Mesendoderm (in vitro differentiated cells): ENCODE results near the gene ADRA2C.

ENCODE experiments used
- DNase-seq: peaks from one replicate; pipeline ENCODE4 v3.0.0; 2013
- H2AK5ac ChIP-seq: 2 replicates; pipeline ENCODE4 v1.6.1; 2013; ENCODE audit warnings: low read length, inconsistent platforms
- H2BK120ac ChIP-seq: 2 replicates; pipeline ENCODE4 v1.6.1; 2013; ENCODE audit warnings: low read depth, mild to moderate bottlenecking, low read length, moderate library complexity, mixed read lengths
- H2BK15ac ChIP-seq: replicated peaks from 2 replicates; pipeline ENCODE4 v1.6.1; 2013; ENCODE audit warnings: low read depth, mild to moderate bottlenecking, moderate library complexity
- H2BK5ac ChIP-seq: 2 replicates; pipeline ENCODE4 v1.6.1; 2013; ENCODE audit warnings: low read length, inconsistent platforms
- H3K18ac ChIP-seq: 2 replicates; pipeline ENCODE4 v1.6.1; 2013; ENCODE audit warnings: mild to moderate bottlenecking, low read length, mixed read lengths
- H3K23ac ChIP-seq: one replicate; pipeline ENCODE4 v1.6.1; 2013; ENCODE audit warnings: low read length
- H3K27ac ChIP-seq: 2 replicates; pipeline ENCODE4 v1.5.1; 2013; ENCODE audit warnings: low read depth, mild to moderate bottlenecking, inconsistent platforms, low read length, moderate library complexity
- H3K27me3 ChIP-seq: 2 replicates; pipeline ENCODE4 v1.6.1; 2013; ENCODE audit warnings: low read length, control low read depth, mild to moderate bottlenecking, inconsistent platforms; ENCODE audit not compliant: insufficient read depth, poor library complexity
- H3K36me3 ChIP-seq: 2 replicates; pipeline ENCODE4 v1.6.1; 2013; ENCODE audit warnings: low read length, inconsistent platforms; ENCODE audit not compliant: control insufficient read depth, insufficient read depth
- H3K4ac ChIP-seq: one replicate; pipeline ENCODE4 v1.6.1; 2013; ENCODE audit warnings: low read depth, mild to moderate bottlenecking, low read length, moderate library complexity
- H3K4me1 ChIP-seq: 2 replicates; pipeline ENCODE4 v1.6.1; 2013; ENCODE audit warnings: low read depth, low read length, inconsistent platforms; ENCODE audit not compliant: control insufficient read depth
- H3K4me2 ChIP-seq: 2 replicates; pipeline ENCODE4 v1.6.1; 2013; ENCODE audit warnings: low read length
- H3K4me3 ChIP-seq: 2 replicates; pipeline ENCODE4 v1.5.1; 2013; ENCODE audit warnings: mild to moderate bottlenecking, low read length
- H3K56ac ChIP-seq: one replicate; pipeline ENCODE4 v1.6.1; 2013; ENCODE audit warnings: low read length
- H3K79me1 ChIP-seq: 2 replicates; pipeline ENCODE4 v1.6.1; 2013; ENCODE audit warnings: low read length, inconsistent platforms
- H3K79me2 ChIP-seq: 2 replicates; pipeline ENCODE4 v1.6.1; 2013; ENCODE audit warnings: mild to moderate bottlenecking, low read length; ENCODE audit not compliant: control insufficient read depth, insufficient read depth
- H3K9ac ChIP-seq: 2 replicates; pipeline ENCODE4 v1.6.1; 2013; ENCODE audit warnings: low read length, inconsistent platforms
- H4K5ac ChIP-seq: one replicate; pipeline ENCODE4 v1.6.1; 2013; ENCODE audit warnings: low read length
- H4K8ac ChIP-seq: one replicate; pipeline ENCODE4 v1.6.1; 2013; ENCODE audit warnings: low read depth, mild to moderate bottlenecking, control low read depth, low read length, moderate library complexity
- WGBS: extraction: QIAGEN DNeasy Blood & Tissue Kit; methylation state at CpG from one replicate; pipeline ENCODE4 v1.1.7; 2013; ENCODE audit warnings: low lambda C conversion rate, missing lambda C conversion rate; ENCODE audit not compliant: insufficient coverage; ENCODE audit errors: extremely low coverage; 5-methylcytosine and 5-hydroxymethylcytosine counted together

Gene ADRA2C

DNA sequence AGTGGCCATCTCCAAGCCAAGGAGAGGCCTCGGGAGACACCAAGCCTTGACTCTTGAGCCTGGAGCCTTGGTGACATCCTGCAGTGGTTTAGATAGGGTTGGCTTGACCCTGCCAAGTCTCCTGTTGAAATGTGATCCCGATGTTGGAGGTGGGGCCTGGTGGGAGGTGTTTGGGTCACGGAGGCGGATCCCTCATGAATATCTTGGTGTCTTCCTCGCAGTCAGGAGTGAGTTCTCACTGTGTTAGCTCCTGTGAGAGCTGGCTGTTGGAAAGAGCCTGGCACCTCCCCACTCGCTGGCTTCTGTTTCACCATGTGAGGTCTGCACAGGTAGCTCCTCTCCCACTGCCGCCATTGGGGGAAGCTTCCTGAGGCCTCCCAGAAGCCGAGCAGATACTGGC lies 38.8 kb downstream of the ADRA2C start:
- H3K27me3 ChIP-seq = no peaks in the 10 kb centered on the region
- no peak overlapping the region for H4K5ac ChIP-seq
- no peak overlapping the region for H3K4me2 ChIP-seq
- H2BK15ac ChIP-seq = no peak overlapping the region
- no peaks in the 10 kb centered on the region for H3K79me1 ChIP-seq
- no peaks in the 10 kb centered on the region for H3K36me3 ChIP-seq
- no peaks in the 10 kb centered on the region for H3K79me2 ChIP-seq
- peak; percentile 65 for DNase-seq
- H2AK5ac ChIP-seq = no peak overlapping the region
- H3K4ac ChIP-seq = no peak overlapping the region
- no peak overlapping the region for H4K8ac ChIP-seq
- H2BK120ac ChIP-seq = no peak overlapping the region
- no peak overlapping the region for H3K23ac ChIP-seq
- no peak overlapping the region for H2BK5ac ChIP-seq
- H3K4me1 ChIP-seq = peaks cover 2% of the 10 kb centered on the region
- H3K18ac ChIP-seq = no peak overlapping the region
- no CpG with 5 or more reads among the region's 8 CpGs for WGBS
- H3K56ac ChIP-seq = no peak overlapping the region
- H3K9ac ChIP-seq = no peak overlapping the region
- no peak overlapping the region for H3K27ac ChIP-seq
- H3K4me3 ChIP-seq = no peak overlapping the region

DNA sequence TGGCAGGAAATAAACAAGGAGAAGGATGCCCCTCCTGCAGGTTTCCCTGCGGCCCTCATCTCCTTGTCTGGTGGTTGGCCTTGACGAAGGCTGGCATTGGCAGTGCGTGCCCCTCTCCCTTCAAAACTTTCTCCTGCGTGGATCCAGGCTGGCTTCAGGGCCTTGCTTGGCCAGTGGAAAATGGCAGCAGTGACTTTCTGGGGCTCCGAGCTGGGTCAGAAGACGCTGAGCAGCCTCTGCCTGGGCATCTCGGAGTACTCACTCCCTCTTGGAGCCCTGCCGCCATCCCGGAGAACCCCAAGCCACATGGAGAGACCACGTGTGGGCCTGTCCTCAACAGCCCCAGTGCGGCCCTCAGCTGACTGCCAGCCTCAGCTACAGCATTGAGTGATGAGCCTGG lies 39.5 kb downstream of the ADRA2C start:
- H3K79me1 ChIP-seq = no peaks in the 10 kb centered on the region

DNA sequence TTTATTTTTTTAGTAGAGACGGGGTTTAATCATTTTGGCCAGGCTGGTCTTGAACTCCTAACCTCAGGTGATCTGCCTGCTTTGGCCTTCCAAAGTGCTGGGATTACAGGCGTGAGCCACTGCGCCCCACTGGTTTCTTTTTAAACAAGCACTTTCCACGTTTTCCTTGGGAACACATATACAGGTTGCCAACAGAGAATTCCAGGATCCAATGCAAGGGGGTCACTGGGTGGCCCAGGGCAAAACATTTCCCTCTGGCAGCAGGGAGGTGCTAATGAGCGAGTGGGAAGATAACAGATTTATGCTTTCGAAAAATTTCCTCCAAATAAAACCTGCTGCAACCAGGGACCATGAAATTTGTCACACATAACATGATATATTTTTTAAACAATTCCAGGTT lies 41.1 kb downstream of the ADRA2C start:
- Histone ChIP-seq H3K9ac (no peak overlapping the region), H3K27ac (no peak overlapping the region), H4K5ac (no peak overlapping the region), H2BK15ac (no peak overlapping the region), H3K27me3 (no peaks in the 10 kb centered on the region), H3K4ac (no peak overlapping the region), H3K4me2 (no peak overlapping the region), H3K18ac (no peak overlapping the region), H3K56ac (no peak overlapping the region), H3K23ac (no peak overlapping the region), H4K8ac (no peak overlapping the region), H2BK5ac (no peak overlapping the region), H3K79me2 (no peaks in the 10 kb centered on the region), H3K4me1 (peaks cover 2% of the 10 kb centered on the region), H2BK120ac (no peak overlapping the region), H3K36me3 (no peaks in the 10 kb centered on the region), H3K4me3 (no peak overlapping the region), H3K79me1 (no peaks in the 10 kb centered on the region), H2AK5ac (no peak overlapping the region)
- DNase-seq = peak; percentile 59
- no CpG with 5 or more reads among the region's 6 CpGs for WGBS

More for the DNA sequence above, 39.5 kb downstream of the ADRA2C start:
- H3K27me3 ChIP-seq = no peaks in the 10 kb centered on the region
- DNase-seq = no peak
- WGBS = no CpG with 5 or more reads among the region's 11 CpGs
- H3K4me2 ChIP-seq = no peak overlapping the region
- no peak overlapping the region for H2AK5ac ChIP-seq
- no peak overlapping the region for H3K9ac ChIP-seq
- no peak overlapping the region for H3K23ac ChIP-seq
- peaks cover 2% of the 10 kb centered on the region for H3K4me1 ChIP-seq
- no peak overlapping the region for H4K8ac ChIP-seq
- no peaks in the 10 kb centered on the region for H3K79me2 ChIP-seq
- H3K56ac ChIP-seq = no peak overlapping the region
- no peak overlapping the region for H3K18ac ChIP-seq
- H2BK5ac ChIP-seq = no peak overlapping the region
- H4K5ac ChIP-seq = no peak overlapping the region
- H2BK120ac ChIP-seq = no peak overlapping the region
- no peak overlapping the region for H3K27ac ChIP-seq
- H3K4me3 ChIP-seq = no peak overlapping the region
- H3K4ac ChIP-seq = no peak overlapping the region
- H2BK15ac ChIP-seq = no peak overlapping the region
- H3K36me3 ChIP-seq = no peaks in the 10 kb centered on the region

DNA sequence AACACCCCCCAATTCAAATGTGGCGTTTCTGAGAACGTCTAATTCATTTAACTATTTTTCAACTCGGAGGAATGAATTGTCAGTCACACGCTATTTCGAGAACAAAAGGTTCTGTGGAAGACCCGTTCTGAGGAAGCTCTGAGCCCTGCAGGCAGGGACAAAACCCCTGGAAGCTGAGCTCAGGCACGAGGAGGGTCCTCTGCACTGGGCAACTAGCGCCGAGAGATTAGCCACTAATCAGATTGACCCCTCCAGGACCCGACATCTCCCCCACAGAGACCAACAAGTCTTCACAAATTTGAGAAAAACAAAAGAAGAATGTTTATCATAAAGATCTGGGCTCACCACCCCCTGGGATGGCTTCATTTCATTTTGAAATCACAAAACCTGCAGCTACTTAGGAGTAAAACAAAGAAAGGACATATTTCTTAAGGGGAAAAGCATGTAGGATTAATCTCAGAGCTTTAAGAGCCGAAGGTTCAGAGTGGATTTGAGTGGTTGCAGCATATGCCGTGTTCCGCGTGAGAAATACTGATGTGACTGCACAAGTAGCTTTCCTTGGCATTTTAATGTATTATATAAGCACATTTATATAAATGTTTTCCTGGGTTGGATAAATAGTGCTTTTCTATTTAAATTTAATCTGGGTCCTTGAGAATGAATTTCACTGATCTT lies 41.8 kb downstream of the ADRA2C start:
- no peak overlapping the region for H3K27ac ChIP-seq
- H2AK5ac ChIP-seq = no peak overlapping the region
- H3K79me1 ChIP-seq = no peaks in the 10 kb centered on the region
- no CpG with 5 or more reads among the region's 14 CpGs for WGBS
- no peak overlapping the region for H4K8ac ChIP-seq
- H3K4me1 ChIP-seq = peaks cover 2% of the 10 kb centered on the region
- no peak overlapping the region for H3K4ac ChIP-seq
- H3K56ac ChIP-seq = no peak overlapping the region
- H3K36me3 ChIP-seq = no peaks in the 10 kb centered on the region
- H3K27me3 ChIP-seq = no peaks in the 10 kb centered on the region
- H2BK15ac ChIP-seq = no peak overlapping the region
- H3K4me2 ChIP-seq = no peak overlapping the region
- H3K18ac ChIP-seq = no peak overlapping the region
- no peak overlapping the region for H3K9ac ChIP-seq
- no peak overlapping the region for H4K5ac ChIP-seq
- no peak overlapping the region for H2BK120ac ChIP-seq
- H3K23ac ChIP-seq = no peak overlapping the region
- no peak overlapping the region for H3K4me3 ChIP-seq
- DNase-seq = peak; percentile 84
- no peak overlapping the region for H2BK5ac ChIP-seq
- no peaks in the 10 kb centered on the region for H3K79me2 ChIP-seq

DNA sequence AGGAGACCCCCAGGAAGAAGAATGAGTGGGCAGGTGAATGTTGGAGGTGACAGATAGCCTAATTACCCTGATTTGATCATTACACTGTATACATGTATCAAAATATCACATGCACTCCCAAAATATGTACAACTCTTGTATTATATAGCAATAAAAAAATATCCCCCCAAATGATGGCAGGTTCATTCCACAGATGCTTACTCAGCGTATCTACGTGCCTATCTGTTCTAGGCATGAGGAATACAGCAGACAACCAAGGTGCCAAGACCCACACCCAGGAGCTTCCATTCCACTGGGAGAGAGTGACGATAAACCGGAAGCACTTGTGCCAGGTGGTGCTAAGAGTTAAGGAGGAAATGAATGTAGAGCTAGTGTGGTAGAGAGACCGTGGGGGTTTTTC lies 42.4 kb downstream of the ADRA2C start:
- Histone ChIP-seq H3K4ac (no peak overlapping the region), H2BK15ac (no peak overlapping the region), H2BK120ac (no peak overlapping the region), H3K4me1 (peaks cover 2% of the 10 kb centered on the region), H3K79me2 (no peaks in the 10 kb centered on the region), H3K4me3 (no peak overlapping the region), H3K18ac (no peak overlapping the region), H3K36me3 (no peaks in the 10 kb centered on the region), H3K56ac (no peak overlapping the region), H2BK5ac (no peak overlapping the region), H3K9ac (no peak overlapping the region), H4K5ac (no peak overlapping the region), H3K79me1 (no peaks in the 10 kb centered on the region), H3K27ac (no peak overlapping the region), H2AK5ac (no peak overlapping the region), H4K8ac (no peak overlapping the region), H3K27me3 (no peaks in the 10 kb centered on the region), H3K4me2 (no peak overlapping the region), H3K23ac (no peak overlapping the region)
- no CpG with 5 or more reads among the region's 5 CpGs for WGBS
- no peak for DNase-seq

DNA sequence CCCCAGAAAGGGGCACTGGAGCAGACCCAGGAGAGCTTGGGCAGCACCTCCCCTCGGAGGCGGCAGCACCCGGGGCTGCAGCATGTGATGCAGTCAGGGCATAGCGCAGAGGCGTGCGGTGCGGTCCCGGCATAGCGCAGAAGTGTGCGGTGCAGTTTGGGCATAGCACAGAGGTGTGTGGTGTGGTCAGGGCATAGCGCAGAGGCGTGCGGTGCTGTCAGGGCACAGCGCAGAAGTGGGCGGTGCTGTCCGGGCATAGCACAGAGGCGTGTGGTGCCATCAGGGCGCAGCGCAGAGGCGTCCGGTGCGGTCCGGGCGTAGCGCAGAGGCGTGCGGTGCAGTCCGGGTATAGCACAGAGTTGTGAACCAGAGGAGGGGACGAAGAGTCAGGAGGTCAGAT lies 42.8 kb downstream of the ADRA2C start:
- Histone ChIP-seq H3K23ac (no peak overlapping the region), H4K8ac (no peak overlapping the region), H3K4ac (no peak overlapping the region), H3K9ac (no peak overlapping the region), H3K79me2 (no peaks in the 10 kb centered on the region), H2AK5ac (no peak overlapping the region), H3K36me3 (no peaks in the 10 kb centered on the region), H3K27me3 (no peaks in the 10 kb centered on the region), H3K56ac (peak overlapping the region; percentile 54), H3K4me1 (peaks cover 2% of the 10 kb centered on the region), H2BK5ac (no peak overlapping the region), H3K27ac (no peak overlapping the region), H3K18ac (no peak overlapping the region), H2BK15ac (no peak overlapping the region), H3K4me3 (no peak overlapping the region), H3K4me2 (no peak overlapping the region), H4K5ac (no peak overlapping the region), H2BK120ac (no peak overlapping the region), H3K79me1 (no peaks in the 10 kb centered on the region)
- no CpG with 5 or more reads among the region's 29 CpGs for WGBS
- DNase-seq = no peak
